MM.1S (cell line): Measurements from ENCODE around the gene MRPL27.

Experiments used
- DNase-seq: peaks from one replicate; pipeline ENCODE4 v3.0.0-alpha.2; 2015
- H2AFZ ChIP-seq: fragments of 300-600 bp; sonication (generic); 2 replicates; pipeline ENCODE4 v1.6.0; 2016; ENCODE audit warnings: antibody characterized with exemption, low read length
- H3F3A ChIP-seq: fragments of 300-600 bp; sonication (generic); 2 replicates; pipeline ENCODE4 v1.6.1; 2016; ENCODE audit warnings: mild to moderate bottlenecking, antibody characterized with exemption, low read length, moderate library complexity, mixed read lengths; ENCODE audit not compliant: insufficient read depth
- H3K27ac ChIP-seq: fragments of 300-600 bp; sonication (generic); 2 replicates; pipeline ENCODE4 v1.5.1; 2016; ENCODE audit warnings: mild to moderate bottlenecking, low read length
- H3K27me3 ChIP-seq: fragments of 300-600 bp; sonication (generic); replicated peaks from 2 replicates; pipeline ENCODE4 v1.6.0; 2016; ENCODE audit warnings: low read length; ENCODE audit not compliant: insufficient read depth
- H3K36me3 ChIP-seq: fragments of 300-600 bp; sonication (generic); replicated peaks from 2 replicates; pipeline ENCODE4 v1.6.1; 2016; ENCODE audit warnings: mild to moderate bottlenecking, low read length, mixed read lengths; ENCODE audit not compliant: insufficient read depth
- H3K4me1 ChIP-seq: fragments of 300-600 bp; sonication (generic); 2 replicates; pipeline ENCODE4 v1.6.1; 2016; ENCODE audit warnings: low read length, mixed read lengths
- H3K4me2 ChIP-seq: fragments of 300-600 bp; sonication (generic); 2 replicates; pipeline ENCODE4 v1.6.0; 2016; ENCODE audit warnings: low read depth, low read length
- H3K4me3 ChIP-seq: fragments of 300-600 bp; sonication (generic); 2 replicates; pipeline ENCODE4 v1.5.1; 2016; ENCODE audit warnings: low read length, mixed read lengths
- H3K79me2 ChIP-seq: fragments of 300-600 bp; sonication (generic); 2 replicates; pipeline ENCODE4 v1.6.1; 2016; ENCODE audit warnings: mixed run types, low read length, mixed read lengths
- H3K9ac ChIP-seq: fragments of 300-600 bp; sonication (generic); 2 replicates; pipeline ENCODE4 v1.6.1; 2016; ENCODE audit warnings: low read length, mixed read lengths
- H3K9me2 ChIP-seq: fragments of 300-600 bp; sonication (generic); replicated peaks from 2 replicates; pipeline ENCODE4 v1.6.1; 2016; ENCODE audit warnings: mild to moderate bottlenecking, low read length, mixed read lengths; ENCODE audit not compliant: insufficient read depth
- H3K9me3 ChIP-seq: fragments of 300-600 bp; sonication (generic); replicated peaks from 2 replicates; pipeline ENCODE4 v1.6.1; 2016; ENCODE audit warnings: mild to moderate bottlenecking, low read length, mixed read lengths; ENCODE audit not compliant: insufficient read depth
- H4K20me1 ChIP-seq: fragments of 300-600 bp; sonication (generic); 2 replicates; pipeline ENCODE4 v1.6.1; 2016; ENCODE audit warnings: mild to moderate bottlenecking, low read length, moderate library complexity, mixed read lengths; ENCODE audit not compliant: insufficient read depth
- EZH2 ChIP-seq: fragments of 300-600 bp; sonication (generic); optimal IDR thresholded peaks from 2 replicates; pipeline ENCODE3; 2017; ENCODE audit warnings: low read depth, mild to moderate bottlenecking, antibody characterized with exemption, low read length, mixed read lengths
- EZH2phosphoT487 ChIP-seq: fragments of 300-600 bp; sonication (generic); IDR thresholded peaks from 2 replicates; pipeline ENCODE4 v1.6.1; 2018; ENCODE audit warnings: antibody characterized with exemption, low read length
- TF ChIP-seq, protein P1 (sequence below): fragments of 300-600 bp; sonication (generic); IDR thresholded peaks from 2 replicates; pipeline ENCODE4 v1.5.1; 2016; ENCODE audit warnings: antibody characterized with exemption, low read length, mixed read lengths

MRPL27 gene

GRCh38 chr17:50381920-50382319, 8.9 kb upstream of the MRPL27 start:
- H3K4me2 ChIP-seq, result no peak overlapping the region
- H3K9me3 ChIP-seq, result no peaks in the 10 kb centered on the region
- H2AFZ ChIP-seq, result no peak overlapping the region
- H3K27me3 ChIP-seq, result no peaks in the 10 kb centered on the region
- H3K79me2 ChIP-seq, result peaks cover 5% of the 10 kb centered on the region; the same call in 1 of the 2 replicates
- no peak overlapping the region for H3K9ac ChIP-seq
- no peaks in the 10 kb centered on the region for H3K9me2 ChIP-seq
- no peak overlapping the region for H3K27ac ChIP-seq
- DNase-seq, result no peak
- H4K20me1 ChIP-seq, result no peaks in the 10 kb centered on the region
- H3K4me1 ChIP-seq, result no peaks in the 10 kb centered on the region
- H3K36me3 ChIP-seq, result peaks cover 19% of the 10 kb centered on the region
- no peak overlapping the region for H3K4me3 ChIP-seq
- no peaks in the 10 kb centered on the region; the same call in 1 of the 2 replicates for H3F3A ChIP-seq
- TF ChIP-seq, protein P1, sequence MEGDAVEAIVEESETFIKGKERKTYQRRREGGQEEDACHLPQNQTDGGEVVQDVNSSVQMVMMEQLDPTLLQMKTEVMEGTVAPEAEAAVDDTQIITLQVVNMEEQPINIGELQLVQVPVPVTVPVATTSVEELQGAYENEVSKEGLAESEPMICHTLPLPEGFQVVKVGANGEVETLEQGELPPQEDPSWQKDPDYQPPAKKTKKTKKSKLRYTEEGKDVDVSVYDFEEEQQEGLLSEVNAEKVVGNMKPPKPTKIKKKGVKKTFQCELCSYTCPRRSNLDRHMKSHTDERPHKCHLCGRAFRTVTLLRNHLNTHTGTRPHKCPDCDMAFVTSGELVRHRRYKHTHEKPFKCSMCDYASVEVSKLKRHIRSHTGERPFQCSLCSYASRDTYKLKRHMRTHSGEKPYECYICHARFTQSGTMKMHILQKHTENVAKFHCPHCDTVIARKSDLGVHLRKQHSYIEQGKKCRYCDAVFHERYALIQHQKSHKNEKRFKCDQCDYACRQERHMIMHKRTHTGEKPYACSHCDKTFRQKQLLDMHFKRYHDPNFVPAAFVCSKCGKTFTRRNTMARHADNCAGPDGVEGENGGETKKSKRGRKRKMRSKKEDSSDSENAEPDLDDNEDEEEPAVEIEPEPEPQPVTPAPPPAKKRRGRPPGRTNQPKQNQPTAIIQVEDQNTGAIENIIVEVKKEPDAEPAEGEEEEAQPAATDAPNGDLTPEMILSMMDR, result no peak
- TF ChIP-seq EZH2 (no peak), EZH2phosphoT487 (no peak)

DNA sequence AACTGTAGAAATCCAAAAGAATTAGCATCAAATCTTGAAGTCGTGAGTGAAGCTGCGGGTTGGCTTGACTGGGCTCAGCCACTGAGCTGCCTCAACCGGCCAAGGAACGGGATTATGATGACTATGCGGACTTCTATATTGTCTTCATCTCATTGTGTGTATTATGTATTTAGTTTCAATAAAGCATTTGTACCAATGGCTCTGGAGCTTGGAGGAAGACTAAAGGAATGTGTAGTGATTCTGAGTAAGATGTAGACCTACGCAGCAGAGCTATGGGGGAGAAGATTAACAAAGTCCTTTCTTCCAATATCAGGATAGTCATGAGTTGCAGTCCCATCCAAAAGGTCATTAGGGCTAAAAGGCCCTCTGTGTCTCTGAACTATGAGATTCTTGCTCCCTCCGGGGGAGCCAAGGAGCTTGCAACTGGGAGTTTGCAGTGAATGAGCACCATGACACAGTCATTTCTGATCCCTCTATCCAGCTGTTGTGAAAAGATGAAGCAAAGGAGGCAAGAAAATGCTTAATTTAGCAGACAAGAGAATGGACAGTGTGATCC, 8.4 kb upstream of the MRPL27 start:
- H3K4me1 ChIP-seq, result no peaks in the 10 kb centered on the region
- no peak overlapping the region for H3K9ac ChIP-seq
- no peaks in the 10 kb centered on the region for H3K9me3 ChIP-seq
- H3K27me3 ChIP-seq, result no peaks in the 10 kb centered on the region
- H3K79me2 ChIP-seq, result peaks cover under 1% of the 10 kb centered on the region; the same call in 1 of the 2 replicates
- H3K4me2 ChIP-seq, result no peak overlapping the region
- no peaks in the 10 kb centered on the region for H4K20me1 ChIP-seq
- no peaks in the 10 kb centered on the region for H3K9me2 ChIP-seq
- no peaks in the 10 kb centered on the region; the same call in 1 of the 2 replicates for H3F3A ChIP-seq
- peaks cover 15% of the 10 kb centered on the region for H3K36me3 ChIP-seq
- no peak for DNase-seq
- H3K27ac ChIP-seq, result no peak overlapping the region
- TF ChIP-seq EZH2phosphoT487, result no peak
- TF ChIP-seq, protein P1, result no peak
- no peak for TF ChIP-seq EZH2
- H3K4me3 ChIP-seq, result no peak overlapping the region
- H2AFZ ChIP-seq, result no peak overlapping the region

- H3K9me3 ChIP-seq, result no peaks in the 10 kb centered on the region
- H4K20me1 ChIP-seq, result no peaks in the 10 kb centered on the region
- peaks cover 13% of the 10 kb centered on the region; the same call in 1 of the 2 replicates for H3K36me3 ChIP-seq
- TF ChIP-seq, protein P1, result no peak
- TF ChIP-seq EZH2 (no peak), EZH2phosphoT487 (no peak)
- no peak for DNase-seq
- H3F3A ChIP-seq, result no peaks in the 10 kb centered on the region; the same call in 1 of the 2 replicates
- H3K79me2 ChIP-seq, result no peaks in the 10 kb centered on the region
- no peaks in the 10 kb centered on the region for H3K9me2 ChIP-seq
- H3K9ac ChIP-seq, result no peak overlapping the region
- no peak overlapping the region for H3K27ac ChIP-seq
- H3K4me2 ChIP-seq, result no peak overlapping the region
- H3K27me3 ChIP-seq, result no peaks in the 10 kb centered on the region
- no peak overlapping the region for H2AFZ ChIP-seq
- no peak overlapping the region for H3K4me3 ChIP-seq
- H3K4me1 ChIP-seq, result no peaks in the 10 kb centered on the region
These were observed 7.6 kb upstream of the MRPL27 start for GRCh38 chr17:50380369-50381259.
